Omental fat pad (tissue), 4 donors: ENCODE results near the gene MGAM2. TPM values are rescaled to one million over a fixed set of nuclear protein-coding genes. Genes with fewer than 3 reads are reported as not detected.

Source experiments
- ATAC-seq: fragments of 150-250 bp; one replicate; pipeline ENCODE4 v1.9.1; 2016; ENCODE audit warnings: mild to moderate bottlenecking, moderate library complexity; ENCODE audit not compliant: low FRiP score
- DNase-seq: peaks from one replicate; pipeline ENCODE4 v3.0.0-alpha.2; 2019; ENCODE audit warnings: low spot score
- CTCF ChIP-seq, 3 donors: fragments of 450-650 bp; IDR thresholded peaks; one replicate each; pipeline ENCODE4 v1.5.1; 2016 to 2017; ENCODE audit warnings: antibody characterized with exemption in 3 of 3, mild to moderate bottlenecking in 3 of 3, moderate library complexity in 2 of 3
- total RNA-seq, 4 donors: library from RNA; depleted of rRNA; stranded (reverse); fragments of >200 nt; gene quantifications; one replicate each; pipeline ENCODE4 v1.1.0, GENCODE V29; 2016

MGAM2 gene
- total RNA-seq, 4 donors from 2014 or later, result 0.19 to 1.9 (median 0.19) TPM; not detected in 1

GRCh38 chr7:142134909-142135308 lies 23.4 kb downstream of the MGAM2 start:
- DNase-seq (no peak), ATAC-seq (no peak)
- TF ChIP-seq CTCF (IDR thresholded peaks at IDR 0.05), result no peak

GRCh38 chr7:142138996-142139395 lies 27.5 kb downstream of the MGAM2 start:
- no peak for TF ChIP-seq CTCF (IDR thresholded peaks at IDR 0.05)
- DNase-seq (no peak), ATAC-seq (no peak)

- no peak for TF ChIP-seq CTCF (IDR thresholded peaks at IDR 0.05)
- DNase-seq (no peak), ATAC-seq (no peak)
Measured at GRCh38 chr7:142139597-142140400, 28.3 kb downstream of the MGAM2 start.

- DNase-seq (no peak), ATAC-seq (no peak)
- TF ChIP-seq CTCF (IDR thresholded peaks at IDR 0.05), result no peak
Measured at GRCh38 chr7:142140401-142140959, 29.0 kb downstream of the MGAM2 start.

- no peak for TF ChIP-seq CTCF (IDR thresholded peaks at IDR 0.05)
- DNase-seq, result no peak
- ATAC-seq, result no peak
Measured at GRCh38 chr7:142142702-142143101, 31.2 kb downstream of the MGAM2 start.

GRCh38 chr7:142146124-142146523 lies 34.6 kb downstream of the MGAM2 start:
- no peak for TF ChIP-seq CTCF (IDR thresholded peaks at IDR 0.05)
- DNase-seq (no peak), ATAC-seq (no peak)

DNA sequence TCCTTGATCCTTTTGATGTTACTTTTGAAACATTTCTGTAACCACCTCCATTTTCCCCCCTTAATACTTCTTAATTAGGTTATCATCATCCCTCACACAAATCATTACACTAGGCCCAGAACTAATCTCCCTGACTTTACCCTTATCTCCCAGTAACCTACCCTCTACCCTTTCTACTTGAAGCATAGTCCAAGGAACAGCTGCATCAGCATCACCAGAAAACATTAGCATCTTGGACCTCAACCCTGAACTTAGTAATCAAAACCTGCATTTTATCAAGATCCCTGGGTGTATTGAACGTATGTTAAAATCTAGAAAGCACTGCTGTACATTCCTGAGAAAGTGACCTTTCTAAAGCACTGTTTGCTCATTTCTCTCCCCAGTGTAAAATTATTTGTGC lies 38.8 kb downstream of the MGAM2 start:
- TF ChIP-seq CTCF (IDR thresholded peaks at IDR 0.05), result no peak
- DNase-seq (no peak), ATAC-seq (no peak)
